ENCODE measurements around the gene ZBTB16. TPM values are rescaled to one million over a fixed set of nuclear protein-coding genes. Genes with fewer than 3 reads are reported as not detected.
A peak's percentile ranks its signal among the peaks of the same experiment; 100 is the strongest.

The ZBTB16 gene
- polyA plus RNA-seq, 1 experiment: not detected

DNA sequence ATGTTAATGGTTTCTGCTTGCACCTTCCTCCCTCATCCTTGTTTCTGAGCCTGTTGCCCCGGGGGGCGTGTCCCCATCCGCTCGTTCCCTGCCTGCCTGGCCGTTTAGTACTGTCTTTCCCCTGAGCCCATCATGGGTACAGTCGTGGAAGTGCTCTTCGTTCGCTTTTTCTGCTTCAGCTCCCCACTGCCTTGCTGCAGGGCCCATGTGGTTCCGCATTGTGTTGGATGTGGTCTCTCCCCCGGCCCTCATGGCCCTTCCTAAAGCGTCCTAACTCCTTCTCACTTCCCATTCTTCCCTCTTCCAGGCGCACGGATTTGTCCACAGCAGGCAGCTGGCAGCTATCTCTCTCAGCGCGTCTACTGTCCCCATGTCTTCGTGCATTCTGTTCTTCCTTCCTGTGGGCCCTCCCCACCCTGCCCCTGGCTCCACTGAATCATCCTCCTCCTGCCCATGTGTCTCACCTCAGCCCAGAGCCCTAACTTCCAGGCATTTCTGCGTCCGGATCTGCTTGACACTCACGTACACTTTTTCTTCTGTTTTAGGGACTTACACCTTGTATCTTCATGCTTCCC is 98.1 kb downstream of the ZBTB16 start:
- DNase-seq (ENCODE audit: low read depth): no peak
- Histone ChIP-seq H3K4me3 (ENCODE audit: low read depth, low read length) (no peak overlapping the region), H3K27me3 (ENCODE audit: control insufficient read depth, insufficient read depth, low read length) (peaks cover 45% of the 10 kb centered on the region), H3K36me3 (ENCODE audit: control insufficient read depth, insufficient read depth, low read length) (no peaks in the 10 kb centered on the region)
- ChIA-PET CTCF (interaction anchor here (0.8 to 1.6 kb wide), 2 partner anchors 83 to 122 kb away, joined by 3 read pairs; no protein-coding TSS in a partner anchor), POLR2A (no interaction called here)
- TF ChIP-seq, protein P1, sequence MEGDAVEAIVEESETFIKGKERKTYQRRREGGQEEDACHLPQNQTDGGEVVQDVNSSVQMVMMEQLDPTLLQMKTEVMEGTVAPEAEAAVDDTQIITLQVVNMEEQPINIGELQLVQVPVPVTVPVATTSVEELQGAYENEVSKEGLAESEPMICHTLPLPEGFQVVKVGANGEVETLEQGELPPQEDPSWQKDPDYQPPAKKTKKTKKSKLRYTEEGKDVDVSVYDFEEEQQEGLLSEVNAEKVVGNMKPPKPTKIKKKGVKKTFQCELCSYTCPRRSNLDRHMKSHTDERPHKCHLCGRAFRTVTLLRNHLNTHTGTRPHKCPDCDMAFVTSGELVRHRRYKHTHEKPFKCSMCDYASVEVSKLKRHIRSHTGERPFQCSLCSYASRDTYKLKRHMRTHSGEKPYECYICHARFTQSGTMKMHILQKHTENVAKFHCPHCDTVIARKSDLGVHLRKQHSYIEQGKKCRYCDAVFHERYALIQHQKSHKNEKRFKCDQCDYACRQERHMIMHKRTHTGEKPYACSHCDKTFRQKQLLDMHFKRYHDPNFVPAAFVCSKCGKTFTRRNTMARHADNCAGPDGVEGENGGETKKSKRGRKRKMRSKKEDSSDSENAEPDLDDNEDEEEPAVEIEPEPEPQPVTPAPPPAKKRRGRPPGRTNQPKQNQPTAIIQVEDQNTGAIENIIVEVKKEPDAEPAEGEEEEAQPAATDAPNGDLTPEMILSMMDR (IDR thresholded peaks at IDR 0.05; ENCODE audit: insufficient read depth, low read depth, low read length): no peak

DNA sequence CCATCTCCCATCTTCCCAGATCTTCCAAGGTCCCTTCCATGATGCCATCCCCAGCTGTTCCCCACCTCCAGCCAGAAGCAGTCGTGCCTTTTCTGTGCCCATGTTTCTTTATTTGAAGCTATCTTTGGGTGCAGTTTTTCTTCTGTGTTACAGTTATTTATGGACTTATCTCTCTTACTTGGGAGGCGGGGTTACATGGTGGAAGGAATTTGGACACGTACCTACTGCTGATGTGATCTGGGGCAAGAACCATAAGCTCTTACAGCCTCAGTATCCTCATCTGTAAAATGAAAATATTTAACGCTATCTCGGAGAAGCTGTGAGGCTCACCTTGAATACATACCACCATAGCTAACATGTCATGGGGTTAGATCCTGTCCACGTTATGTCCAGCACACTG is 98.9 kb downstream of the ZBTB16 start:
- ChIA-PET CTCF (interaction anchor here (0.8 to 1.6 kb wide), 3 partner anchors 83 to 123 kb away, joined by 3 read pairs; no protein-coding TSS in a partner anchor), POLR2A (no interaction called here)
- no peak for DNase-seq (ENCODE audit: low read depth)
- peaks cover 44% of the 10 kb centered on the region for H3K27me3 ChIP-seq (ENCODE audit: control insufficient read depth, insufficient read depth, low read length)
- TF ChIP-seq, protein P1 (IDR thresholded peaks at IDR 0.05; ENCODE audit: insufficient read depth, low read depth, low read length): no peak
- H3K36me3 ChIP-seq (ENCODE audit: control insufficient read depth, insufficient read depth, low read length): no peaks in the 10 kb centered on the region
- H3K4me3 ChIP-seq (ENCODE audit: low read depth, low read length): no peak overlapping the region

DNA sequence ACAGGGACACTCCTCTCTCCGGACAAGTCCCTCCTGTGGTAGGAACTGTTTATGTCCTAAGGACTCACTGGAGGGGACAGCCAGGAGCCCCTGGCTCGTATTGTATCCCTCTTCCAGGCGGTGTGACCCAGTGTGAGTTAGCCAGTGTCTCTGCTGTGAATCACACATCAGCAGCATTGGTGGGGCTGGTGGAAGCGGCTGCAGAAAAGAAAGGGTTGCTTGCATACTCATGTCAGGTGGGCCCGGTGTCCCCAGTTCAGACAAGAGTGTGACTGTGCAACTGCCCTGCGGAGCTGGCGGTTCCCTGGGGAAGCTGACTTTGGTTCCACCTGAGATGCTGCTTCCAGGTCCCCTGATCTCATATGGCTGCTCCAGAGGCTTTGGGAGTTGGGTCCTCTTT is 99.4 kb downstream of the ZBTB16 start:
- ChIA-PET POLR2A (no interaction called here), CTCF (interaction anchor here (1.3 to 1.6 kb wide), 2 partner anchors 102 to 123 kb away, joined by 3 read pairs; no protein-coding TSS in a partner anchor)
- TF ChIP-seq, protein P1 (IDR thresholded peaks at IDR 0.05; ENCODE audit: insufficient read depth, low read depth, low read length): no peak
- Histone ChIP-seq H3K36me3 (ENCODE audit: control insufficient read depth, insufficient read depth, low read length) (no peaks in the 10 kb centered on the region), H3K27me3 (ENCODE audit: control insufficient read depth, insufficient read depth, low read length) (peaks cover 47% of the 10 kb centered on the region), H3K4me3 (ENCODE audit: low read depth, low read length) (no peak overlapping the region)
- no peak for DNase-seq (ENCODE audit: low read depth)

DNA sequence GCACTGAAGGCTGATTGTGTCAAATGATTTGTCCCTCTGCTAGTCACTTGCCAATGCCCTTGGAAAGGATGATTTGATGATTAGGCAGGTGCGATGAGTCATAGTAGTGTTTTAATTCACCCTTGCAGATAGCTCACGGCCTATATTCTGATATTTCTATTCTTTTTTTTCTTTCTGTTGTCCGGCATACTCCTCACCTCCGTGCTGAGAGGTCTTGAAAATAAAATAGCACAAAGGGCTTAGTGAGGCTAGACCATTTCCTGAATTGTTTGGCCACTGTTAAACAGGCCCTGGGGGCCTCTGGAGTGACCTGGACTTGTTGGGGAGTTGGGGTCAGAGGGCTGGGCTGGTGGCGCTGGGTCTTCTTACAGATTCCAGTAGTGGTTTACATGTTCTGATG is 99.8 kb downstream of the ZBTB16 start:
- POLR2A ChIA-PET: no interaction called here
- TF ChIP-seq, protein P1 (IDR thresholded peaks at IDR 0.05; ENCODE audit: insufficient read depth, low read depth, low read length): no peak

DNA sequence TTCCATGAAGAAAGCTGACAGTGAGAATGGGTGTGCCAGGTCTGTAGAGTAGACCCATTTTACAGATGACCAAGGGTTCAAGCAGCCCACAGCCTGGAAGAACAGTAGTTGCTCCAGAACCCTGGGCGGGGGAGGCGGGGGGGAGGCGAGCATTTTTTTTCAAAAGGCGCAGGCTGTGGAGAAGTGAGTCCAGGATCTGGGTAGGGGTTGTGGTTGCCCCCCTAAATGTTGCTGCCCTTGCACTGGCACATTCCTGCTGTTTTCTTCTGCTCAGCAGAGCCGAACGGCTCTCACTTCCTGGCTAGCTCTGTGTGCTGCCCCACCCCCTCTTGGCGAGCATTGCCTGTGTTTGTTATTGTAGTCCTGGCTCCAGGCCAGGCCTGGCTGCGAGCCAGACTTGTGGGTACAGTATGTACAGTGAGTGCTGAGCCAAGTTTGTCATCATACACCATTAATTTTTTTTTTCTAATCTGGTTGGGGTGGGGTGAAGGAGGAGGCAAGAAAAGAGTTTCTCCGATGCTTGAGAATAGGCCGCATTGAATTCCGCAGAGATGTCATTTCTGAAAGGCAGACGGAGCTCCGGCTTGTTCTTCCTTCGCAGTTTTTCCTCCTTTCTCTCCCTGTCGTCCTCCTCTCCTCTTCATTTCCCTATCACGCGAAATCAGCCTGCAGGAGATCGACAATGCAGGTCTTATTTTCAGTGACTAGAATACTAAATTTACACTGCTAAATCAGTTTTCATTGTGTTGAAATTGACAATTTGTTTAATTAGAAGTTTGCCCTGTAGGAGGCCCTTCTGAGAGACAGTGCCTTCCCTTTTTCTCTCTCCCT is 100.5 kb downstream of the ZBTB16 start:
- no peak overlapping the region for H3K4me3 ChIP-seq (ENCODE audit: low read depth, low read length)

More for the DNA sequence above, 99.8 kb downstream of the ZBTB16 start:
- Histone ChIP-seq H3K36me3 (ENCODE audit: control insufficient read depth, insufficient read depth, low read length) (no peaks in the 10 kb centered on the region), H3K27me3 (ENCODE audit: control insufficient read depth, insufficient read depth, low read length) (peaks cover 50% of the 10 kb centered on the region), H3K4me3 (ENCODE audit: low read depth, low read length) (no peak overlapping the region)
- CTCF ChIA-PET: interaction anchor here (0.9 to 1.7 kb wide), 4 partner anchors 16 to 124 kb away, joined by 3 read pairs; no protein-coding TSS in a partner anchor
- DNase-seq (ENCODE audit: low read depth): no peak

More for the DNA sequence above, 100.5 kb downstream of the ZBTB16 start:
- TF ChIP-seq, protein P1 (IDR thresholded peaks at IDR 0.05; ENCODE audit: insufficient read depth, low read depth, low read length): no peak
- Histone ChIP-seq H3K36me3 (ENCODE audit: control insufficient read depth, insufficient read depth, low read length) (no peaks in the 10 kb centered on the region), H3K27me3 (ENCODE audit: control insufficient read depth, insufficient read depth, low read length) (peaks cover 55% of the 10 kb centered on the region)
- ChIA-PET CTCF (interaction anchor here (0.9 to 1.7 kb wide), 3 partner anchors 15 to 101 kb away, joined by 3 read pairs; no protein-coding TSS in a partner anchor), POLR2A (interaction anchor here (1.0 kb wide), 1 partner anchor 136 kb away, joined by 3 read pairs; the partner anchor contains the start of gene NNMT)
- peak; percentile 66 for DNase-seq (ENCODE audit: low read depth)
